GM15510 (cell line): ENCODE data around the gene RNASE9.

Experiments used
- POLR2A ChIP-seq: IDR thresholded peaks from 3 replicates; pipeline ENCODE4 v1.6.1; 2011; ENCODE audit warnings: borderline replicate concordance; ENCODE audit not compliant: insufficient read length; ENCODE audit errors: extremely low read depth

RNASE9 gene

DNA sequence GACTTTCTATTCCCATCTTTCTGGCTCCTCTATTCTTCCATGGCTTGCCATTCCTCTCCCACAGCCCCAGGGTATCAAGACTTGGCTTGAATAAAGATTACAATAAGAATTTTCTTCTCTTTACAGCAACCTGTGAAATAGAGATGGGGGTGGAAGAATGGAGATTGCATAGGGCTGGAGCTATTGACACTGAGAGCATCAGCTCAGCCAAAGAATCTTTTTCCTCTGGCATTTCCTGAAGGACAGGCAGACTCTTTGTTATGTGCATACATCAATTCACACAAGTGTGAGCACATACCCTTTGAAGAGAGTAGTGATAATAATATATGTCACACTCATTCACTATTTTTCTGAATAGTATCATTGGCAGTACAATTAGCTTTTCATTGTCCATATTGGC is 22.3 kb upstream of the RNASE9 start:
- no peak for TF ChIP-seq POLR2A

DNA sequence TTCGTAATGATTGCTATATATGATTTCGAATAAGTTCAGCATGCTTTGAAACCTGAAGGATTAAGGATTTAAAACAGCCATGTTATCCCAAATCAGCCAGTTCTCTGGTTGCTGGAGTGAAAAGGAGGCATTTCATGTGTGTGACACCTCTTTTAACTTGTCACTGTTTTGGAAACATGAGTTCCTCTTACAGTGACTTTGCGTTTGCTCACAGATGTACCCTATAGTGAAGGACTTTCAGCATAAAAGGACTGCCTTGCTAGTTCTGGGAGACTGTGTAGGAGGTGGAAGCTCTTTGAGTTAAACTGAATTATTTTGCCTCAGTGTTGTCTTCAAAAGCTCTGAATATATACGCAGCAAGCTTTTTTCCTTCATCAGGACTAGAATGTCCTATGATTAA is 19.4 kb upstream of the RNASE9 start:
- TF ChIP-seq POLR2A = no peak

DNA sequence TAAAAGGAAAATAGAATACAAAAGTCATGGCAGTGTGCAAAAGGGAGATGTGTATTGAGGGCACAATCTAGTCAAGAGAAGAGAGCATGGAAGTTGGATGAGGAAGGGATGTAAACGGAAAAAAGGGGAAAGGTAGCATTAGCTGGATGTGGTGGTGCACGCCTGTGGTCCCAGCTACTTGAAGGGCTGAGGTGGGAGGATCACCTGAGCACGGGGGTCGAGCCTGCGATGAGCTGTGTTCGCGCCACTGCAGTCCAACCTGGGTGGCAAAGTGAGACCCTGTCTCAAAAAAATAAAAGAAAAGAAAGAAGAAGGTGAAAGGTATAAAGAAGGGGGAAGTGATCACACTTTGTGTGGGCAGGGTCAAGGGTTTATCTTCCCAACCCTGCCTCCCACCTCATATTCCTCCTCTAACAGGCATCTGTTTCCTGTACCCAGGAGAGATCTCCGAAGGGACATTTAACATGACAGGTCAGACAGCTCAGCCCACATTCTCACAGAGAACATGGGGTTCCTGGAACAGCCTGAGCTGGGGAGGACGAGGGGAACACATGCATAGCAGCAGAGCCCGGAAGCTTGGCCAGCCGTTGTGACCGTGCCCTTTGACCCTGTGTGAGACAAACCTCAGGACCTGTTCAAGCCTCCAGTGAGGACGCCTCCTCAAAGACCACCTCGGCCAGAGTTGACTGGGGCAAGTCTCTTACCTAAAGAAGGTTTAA is 18.1 kb upstream of the RNASE9 start:
- no peak for TF ChIP-seq POLR2A

DNA sequence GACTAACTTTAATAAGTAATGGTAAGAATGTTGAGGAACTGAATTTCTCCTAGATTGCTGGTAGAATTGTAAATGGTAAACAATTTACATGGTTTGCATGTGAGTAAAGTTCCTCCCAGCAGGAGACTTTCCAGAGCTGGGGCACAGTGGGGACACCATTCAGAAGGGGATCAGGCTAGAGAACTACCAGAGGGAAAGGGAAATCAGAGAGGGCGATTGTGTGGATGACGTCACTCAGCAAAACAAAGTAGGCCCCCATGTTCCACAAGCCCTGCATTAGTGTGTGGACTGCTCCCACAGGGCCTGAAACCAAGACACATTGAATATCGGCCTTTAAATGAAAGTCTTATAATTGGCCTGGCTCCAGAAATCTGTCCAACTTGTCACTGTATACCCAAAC is 17.5 kb upstream of the RNASE9 start:
- TF ChIP-seq POLR2A = no peak

DNA sequence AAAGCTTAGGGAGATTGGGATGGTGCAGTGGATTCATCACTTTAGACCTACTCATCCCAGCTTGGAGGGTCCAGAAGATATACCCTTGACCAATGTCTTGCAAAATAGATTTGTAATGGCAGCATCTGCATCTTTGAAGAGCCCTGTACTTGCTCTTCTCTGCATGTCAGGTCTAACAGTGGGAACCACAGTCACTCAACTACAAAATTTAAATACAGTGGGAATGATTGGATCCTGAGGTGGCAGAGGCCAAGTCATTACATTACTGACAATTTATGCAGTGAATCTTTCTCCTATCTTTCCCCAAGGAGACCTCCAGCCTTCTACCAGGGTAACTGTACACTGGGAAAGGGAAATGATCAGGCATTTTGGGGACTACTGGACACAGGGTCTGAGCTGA is 8.2 kb upstream of the RNASE9 start:
- no peak for TF ChIP-seq POLR2A

DNA sequence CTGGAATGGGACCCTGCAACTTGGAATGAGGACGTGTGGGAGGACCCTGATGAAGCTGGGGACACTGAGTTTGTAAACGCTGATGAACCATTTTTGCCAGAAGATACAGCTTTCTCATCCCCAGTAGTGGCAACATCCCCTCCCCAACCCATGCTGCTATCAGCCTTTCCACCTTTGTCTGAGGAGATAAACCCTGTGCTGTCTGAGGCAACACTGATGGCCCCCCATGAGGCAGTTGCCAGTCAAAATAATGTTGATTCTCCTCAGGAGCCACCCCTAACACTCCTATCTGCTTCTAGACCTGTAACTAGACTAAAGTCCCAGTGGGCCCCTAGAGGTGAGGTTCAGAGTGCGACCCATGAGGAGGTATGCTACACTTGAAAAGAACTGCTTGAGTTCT is 7.5 kb upstream of the RNASE9 start:
- no peak for TF ChIP-seq POLR2A

DNA sequence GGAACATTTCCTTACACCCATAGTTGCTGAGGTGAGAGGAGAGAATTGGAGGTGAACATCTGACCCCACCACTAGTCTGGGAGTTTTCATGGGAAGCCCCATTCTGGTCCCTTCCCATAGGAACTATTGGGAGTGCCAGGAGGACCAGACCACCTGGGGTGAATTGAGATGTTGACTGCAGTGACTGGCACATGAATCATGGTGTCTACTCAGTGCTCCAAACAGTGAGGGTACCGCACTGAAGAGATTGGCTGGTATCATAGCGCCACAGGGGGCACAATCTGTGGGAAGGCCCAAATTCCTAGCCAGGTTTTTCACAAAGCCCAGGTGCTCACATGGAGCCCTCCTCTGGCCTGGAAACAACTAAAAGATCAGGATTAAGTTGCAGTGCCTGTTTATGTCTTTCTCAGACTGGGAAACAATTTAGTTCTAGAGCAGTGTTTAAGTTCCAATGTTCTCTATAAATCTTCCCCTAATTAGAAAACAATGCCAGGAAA is 3.7 kb upstream of the RNASE9 start:
- TF ChIP-seq POLR2A = no peak

DNA sequence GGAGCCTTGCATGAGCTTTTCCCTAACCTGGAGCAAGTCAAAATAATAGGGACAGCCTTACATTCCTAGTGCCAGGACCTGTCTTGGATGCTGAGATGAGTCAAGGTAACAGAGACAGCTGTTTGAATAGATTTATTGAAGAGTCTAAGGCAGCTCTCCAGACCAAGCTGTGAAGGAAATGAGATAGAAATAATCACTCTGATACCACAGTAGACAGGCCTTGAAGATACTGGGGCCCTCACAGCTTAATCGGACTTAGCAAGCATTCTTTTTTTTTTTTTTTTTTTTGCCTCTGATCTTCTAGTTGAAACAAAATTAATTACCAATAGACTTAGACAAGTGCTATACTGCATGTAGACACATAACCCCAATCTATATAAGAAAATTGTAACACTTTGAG is 3.1 kb upstream of the RNASE9 start:
- TF ChIP-seq POLR2A = no peak

DNA sequence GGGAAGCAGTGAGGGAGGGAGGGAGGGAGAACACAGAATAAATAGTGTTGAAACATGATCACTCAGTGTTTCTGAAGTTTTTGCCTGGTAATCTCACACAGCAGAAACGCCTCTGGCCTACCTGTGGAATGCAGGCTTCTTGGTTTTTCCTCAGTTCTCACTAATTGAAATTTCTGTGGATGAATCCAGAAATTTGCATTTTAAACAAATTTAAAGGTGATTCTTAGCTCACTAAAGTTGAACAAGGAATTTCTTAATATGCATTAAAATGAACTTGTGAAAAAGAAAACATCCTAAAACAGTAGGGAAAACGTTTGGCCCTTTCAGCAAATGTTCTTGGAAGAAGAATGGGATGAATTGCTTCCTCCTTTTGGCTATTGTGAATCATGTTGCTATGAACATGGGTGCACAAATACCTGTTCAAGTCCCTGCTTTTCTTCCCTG is 1.4 kb downstream of the RNASE9 start:
- no peak for TF ChIP-seq POLR2A

DNA sequence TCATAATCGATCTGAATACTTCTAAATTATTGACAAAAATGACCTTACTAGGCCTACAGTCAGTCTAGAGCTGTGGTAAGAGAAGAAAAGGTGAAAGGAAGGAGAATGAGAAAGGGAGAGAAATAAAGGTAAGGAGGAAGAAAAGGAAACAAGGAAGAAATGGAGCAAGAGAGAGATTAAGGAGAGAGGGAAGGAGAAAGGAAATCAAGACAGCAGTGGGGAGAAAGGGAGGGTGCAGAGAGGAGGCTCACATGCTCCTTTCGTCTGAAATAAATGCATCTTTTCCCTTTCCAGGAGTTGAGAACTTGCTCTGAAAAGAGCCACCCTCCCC is 3.7 kb downstream of the RNASE9 start:
- no peak for TF ChIP-seq POLR2A

DNA sequence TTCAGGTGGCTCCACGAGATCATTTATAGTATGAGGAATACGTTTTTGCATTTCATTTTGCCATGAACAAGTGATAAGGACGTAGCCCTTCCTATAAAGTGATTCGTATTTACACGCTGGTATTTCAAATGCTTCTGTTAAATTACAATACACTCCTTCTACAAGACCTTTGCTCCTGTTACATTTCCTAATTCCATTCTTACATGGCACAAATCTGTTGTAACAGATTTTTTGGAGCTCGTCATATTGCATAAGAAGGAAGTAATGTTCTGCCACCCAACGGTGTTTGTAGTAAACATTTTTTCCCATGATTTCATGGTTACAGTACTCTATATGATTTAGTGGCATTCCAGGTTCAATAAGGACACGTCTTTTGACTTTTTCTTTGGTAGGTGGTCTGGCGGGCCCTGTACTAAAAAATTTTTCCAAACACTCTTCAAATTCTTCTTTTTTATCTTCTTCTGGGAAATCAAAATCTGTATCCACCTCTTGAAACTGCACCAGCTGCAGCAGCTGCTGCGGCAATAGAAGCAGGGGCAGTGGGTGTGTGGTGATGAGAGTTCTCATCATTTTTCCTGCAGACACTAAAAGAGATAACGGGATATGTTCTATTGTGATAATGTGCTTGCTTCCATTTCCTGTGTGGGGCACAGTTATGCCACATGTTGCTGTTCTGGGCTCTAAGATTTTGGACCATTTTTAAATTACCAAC is 4.2 kb downstream of the RNASE9 start:
- no peak for TF ChIP-seq POLR2A

DNA sequence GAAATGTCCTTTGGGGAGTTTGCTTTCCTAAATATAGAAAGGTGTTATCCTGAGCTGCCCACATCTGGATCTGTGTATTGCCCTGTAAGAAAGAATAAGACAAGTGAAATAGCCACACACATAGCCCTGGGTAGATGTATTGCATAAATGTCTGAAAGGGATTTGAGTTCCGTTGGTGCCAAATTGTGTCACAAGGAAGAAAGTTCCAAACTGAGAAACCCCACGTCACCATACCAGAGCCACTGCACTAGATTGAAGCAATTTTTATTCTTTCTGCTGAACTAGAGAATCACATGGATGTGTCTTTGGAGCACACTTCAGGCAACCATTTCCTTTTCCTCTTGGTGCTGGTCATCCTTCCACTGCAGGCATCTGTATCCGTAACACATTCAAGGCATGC is 5.0 kb downstream of the RNASE9 start:
- TF ChIP-seq POLR2A = no peak

DNA sequence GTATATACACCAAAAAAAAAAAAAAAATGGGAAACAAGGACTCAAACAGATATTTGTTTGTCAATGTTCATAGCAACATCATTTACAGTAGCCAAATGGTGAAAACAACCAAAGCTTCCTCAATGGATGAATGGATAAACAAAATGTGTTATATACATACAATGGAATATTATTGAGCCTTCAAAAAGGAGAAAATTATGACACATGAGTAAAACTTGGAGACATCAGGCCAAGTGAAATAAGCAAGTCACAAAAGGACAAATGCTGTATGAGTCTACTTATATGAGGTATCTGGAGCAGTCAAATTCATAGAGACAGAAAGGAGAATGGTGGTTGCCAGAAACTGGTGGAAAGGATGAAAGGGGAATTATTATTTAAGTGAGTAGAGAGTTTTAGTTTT is 7.8 kb downstream of the RNASE9 start:
- TF ChIP-seq POLR2A = no peak

DNA sequence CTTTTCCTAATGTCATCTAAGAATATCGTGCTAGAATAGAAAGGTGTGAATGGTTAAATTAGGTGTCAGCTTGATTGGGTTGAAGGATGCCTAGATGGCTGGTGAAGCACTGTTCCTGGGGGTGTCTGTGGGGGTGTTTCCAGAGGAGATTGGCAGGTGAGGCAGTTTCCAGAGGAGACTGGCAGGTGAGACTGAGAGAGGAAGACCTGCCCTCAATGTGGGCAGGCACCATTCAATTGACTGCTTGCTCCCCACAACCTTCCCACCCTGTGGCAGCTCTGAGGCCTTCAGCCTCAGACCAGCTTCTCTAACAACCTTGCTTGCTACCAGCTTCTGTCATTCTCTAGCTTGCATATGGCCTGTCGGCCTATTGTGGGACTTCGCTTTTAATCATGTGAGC is 9.2 kb downstream of the RNASE9 start:
- TF ChIP-seq POLR2A = no peak

DNA sequence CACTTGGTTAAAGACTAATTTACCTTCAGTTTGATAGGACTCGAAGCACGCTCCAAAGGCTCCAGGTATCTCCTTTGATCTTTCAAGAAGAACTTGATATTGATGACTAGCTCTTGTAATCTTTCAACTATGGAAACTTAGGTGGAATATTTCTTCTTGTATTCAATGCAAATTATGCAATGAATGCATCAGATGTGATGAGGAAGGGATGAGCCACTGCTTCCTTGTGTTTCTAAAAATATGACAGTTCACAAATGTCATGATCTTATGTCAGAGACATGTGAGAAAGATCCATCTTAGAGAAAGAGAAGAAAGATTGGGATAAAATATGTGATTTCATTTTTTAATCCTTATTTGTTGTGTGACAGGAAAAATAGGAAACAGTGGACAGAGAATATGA is 9.9 kb downstream of the RNASE9 start:
- no peak for TF ChIP-seq POLR2A
